ENCODE results near the gene NUDT6.

Gene NUDT6

DNA sequence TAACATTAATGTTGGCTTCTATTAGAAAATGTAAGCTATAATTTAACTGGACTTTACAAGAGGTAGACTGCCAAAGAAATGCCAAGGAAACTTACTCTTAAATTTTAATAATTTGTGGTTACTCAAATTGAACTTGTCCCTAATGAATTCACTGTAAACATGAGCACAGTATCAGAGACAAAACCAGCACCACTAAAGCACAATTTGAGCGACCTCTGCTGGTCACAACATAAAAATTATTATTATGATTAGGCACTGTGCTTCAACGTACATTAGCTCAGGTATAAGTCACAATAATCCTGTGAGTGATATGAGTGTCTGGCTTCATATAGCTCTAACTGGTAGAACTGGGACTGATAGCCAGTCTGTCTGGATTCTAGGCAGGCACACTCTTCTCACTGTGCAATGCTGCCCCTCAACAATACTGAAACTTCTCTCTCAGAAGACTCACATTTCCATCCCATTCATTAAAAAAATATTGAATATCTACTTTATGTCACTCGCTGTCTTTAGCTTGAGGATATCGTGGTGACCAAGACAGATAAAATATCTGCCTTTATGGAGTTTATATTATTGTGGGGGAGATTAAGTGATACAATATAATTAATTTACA, 8.0 kb downstream of the NUDT6 start:
- no peak for DNase-seq (ENCODE audit: low read depth, low spot score)

DNA sequence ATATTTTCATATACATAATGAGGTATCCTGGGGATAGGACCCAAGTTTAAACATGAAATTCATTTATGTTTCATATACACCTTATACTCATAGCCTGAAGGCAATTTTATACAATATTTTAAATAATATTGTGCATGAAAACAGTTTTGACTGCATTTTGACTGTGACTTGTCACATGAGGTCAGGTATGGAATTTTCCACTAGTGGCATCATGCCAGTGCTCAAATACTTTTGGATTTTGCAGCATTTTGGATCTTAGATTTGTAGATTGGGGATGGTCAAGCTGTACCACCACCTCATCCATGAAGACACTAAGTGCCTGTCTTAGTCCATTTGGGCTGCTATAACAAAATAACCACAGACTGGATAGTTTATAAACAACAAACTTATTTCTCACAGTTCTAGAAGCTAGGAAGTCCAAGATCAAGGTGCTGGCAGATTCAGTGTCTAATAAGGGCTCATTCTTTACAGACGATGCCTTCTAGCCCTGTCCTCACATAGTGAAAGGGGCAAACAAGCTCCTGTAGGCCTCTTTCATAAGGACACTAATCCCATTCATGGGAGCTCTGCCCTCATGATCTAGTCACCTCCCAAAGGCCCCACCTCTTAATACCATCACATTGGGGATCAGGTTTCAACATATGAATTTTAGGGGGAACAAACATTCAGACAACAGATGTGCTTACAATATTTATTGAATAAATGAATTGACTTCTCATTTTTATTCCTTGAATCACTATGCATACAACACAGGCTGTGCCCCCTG, 9.4 kb downstream of the NUDT6 start:
- no peak for DNase-seq (ENCODE audit: low read depth, low spot score)

DNA sequence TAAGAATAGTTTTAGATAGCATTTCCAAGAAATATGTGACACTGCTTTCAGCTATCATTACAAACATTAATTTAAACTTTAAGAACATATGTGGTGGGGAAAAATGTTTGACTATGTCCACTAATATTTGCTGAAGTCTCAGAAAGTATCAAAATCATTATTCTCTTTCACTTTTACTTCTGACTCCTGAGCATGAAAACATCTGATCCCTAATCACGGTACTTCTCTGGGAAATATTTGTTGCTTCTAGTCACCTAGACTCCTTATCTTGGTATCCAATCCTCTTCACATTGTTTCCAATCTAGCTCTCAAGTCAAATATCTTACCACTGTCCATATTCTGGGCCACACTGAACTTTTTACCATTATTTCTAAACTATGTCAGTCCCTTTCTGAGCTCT, 10.8 kb downstream of the NUDT6 start:
- no peak for DNase-seq (ENCODE audit: low read depth, low spot score)

DNA sequence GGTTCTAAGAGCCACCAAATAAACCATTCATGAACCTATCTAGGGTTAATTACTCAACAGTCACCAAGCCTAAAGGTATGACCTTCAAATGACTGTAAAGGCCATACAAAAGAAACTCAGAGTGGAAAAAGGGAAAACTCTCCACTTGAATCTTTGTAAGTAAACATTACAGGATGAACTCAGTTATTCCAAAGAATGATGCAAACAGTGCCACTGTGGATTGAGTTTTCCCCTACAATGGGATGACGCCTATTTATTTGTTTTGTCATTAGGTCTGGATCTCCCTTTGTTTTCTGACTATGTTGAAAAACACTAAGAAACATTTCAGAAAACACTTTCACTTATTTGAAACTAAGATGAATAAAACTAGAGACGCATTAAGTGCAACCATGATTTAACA, 12.7 kb downstream of the NUDT6 start:
- no peak for DNase-seq (ENCODE audit: low read depth, low spot score)

DNA sequence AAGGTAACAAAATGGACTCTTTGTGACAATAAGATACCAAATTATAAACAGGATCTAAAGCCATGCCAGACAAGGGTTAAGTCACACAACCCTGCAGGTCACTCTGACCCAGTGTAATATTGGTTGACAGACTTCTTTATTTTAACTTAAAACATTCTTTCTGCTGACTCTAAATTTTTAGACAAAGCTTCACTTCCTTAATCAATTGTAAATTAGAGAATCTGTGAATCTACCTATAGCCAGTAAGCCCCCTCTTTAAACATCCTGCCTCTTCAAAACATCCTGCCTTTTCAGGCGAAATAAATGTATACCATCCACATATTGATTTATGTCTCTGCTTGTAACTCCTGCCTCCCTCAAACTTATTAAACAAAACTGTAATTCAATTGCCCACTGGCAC, 14.2 kb downstream of the NUDT6 start:
- DNase-seq (ENCODE audit: low read depth, low spot score), result no peak

DNA sequence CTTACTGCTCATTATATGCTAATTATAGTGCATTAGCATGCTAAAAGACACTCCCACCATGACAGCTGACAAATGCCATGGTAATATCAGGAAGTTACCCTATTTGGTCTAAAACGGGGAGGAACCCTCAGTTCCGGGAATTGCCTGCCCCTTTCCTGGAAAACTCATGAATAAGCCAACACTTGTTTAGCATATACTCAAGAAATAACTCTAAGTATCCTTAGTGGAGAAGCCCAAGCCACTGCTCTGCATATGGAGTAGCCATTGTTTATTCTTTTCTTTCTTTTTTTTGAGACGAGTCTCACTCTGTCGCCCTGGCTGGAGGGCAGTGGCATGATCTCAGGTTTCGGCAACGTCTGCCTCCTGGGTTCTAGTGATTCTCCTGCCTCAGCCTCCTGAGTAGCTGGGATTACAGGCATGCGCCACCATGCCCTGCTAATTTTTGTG, 15.5 kb downstream of the NUDT6 start:
- no peak for DNase-seq (ENCODE audit: low read depth, low spot score)

DNA sequence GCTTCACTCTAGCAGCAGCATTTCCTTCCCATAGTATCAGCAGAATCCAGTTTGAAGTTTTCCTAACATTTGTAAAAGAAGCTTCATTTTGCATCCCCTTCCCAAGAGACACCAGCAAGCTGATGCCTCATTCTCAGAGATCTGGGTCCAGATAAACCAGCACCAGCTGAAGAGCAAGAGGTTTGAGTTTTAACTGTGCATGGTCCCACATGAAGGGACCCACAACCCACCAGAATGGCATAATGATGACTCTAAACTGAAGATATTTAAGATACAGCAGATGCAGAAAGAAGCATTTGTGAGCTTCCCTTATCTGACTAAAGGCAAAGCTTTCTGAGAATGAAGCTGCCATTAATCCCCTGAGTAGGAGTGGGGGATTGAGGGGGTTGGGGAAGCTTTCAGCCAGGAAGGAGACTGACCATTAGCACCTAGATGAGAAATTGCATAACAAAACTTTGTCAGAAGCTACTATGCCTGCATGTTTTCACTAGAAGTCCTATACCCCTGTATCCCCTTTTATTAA, 18.6 kb downstream of the NUDT6 start:
- no peak for DNase-seq (ENCODE audit: low read depth, low spot score)

DNA sequence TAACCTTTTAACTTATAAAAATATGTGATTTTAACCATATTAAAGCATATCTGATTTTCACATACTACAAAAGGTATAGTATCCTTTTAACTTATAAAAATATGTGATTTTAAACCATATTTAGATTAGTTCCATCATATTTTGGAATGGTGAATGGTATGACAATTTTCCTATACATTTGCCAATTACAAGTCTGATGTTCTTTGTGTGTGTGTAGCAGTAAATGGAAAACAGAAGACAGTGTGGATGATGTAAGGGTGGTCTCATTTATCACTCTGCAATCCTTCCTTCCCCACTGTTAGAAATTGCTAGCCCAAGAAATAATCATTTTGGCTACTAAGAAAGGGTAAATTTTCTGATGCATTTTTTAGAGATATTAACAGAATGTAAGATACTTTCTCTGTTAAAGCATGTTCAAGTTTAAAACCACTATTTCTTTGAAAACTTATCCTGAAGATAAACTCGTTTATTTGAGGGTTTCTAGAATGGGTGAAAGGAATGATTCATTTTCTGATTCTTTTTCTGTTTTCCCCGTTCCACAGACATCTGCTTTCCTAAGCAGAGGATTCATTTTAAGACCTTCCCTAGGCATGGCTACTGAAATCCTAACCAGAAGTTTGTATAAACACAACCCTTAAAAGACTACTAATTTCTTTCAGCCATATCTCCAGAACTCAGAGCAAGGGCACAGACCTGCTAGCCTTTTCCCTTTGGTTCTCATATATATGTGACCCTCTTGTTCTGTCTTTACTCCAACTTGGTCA, 21.0 kb downstream of the NUDT6 start:
- no peak for DNase-seq (ENCODE audit: low read depth, low spot score)

DNA sequence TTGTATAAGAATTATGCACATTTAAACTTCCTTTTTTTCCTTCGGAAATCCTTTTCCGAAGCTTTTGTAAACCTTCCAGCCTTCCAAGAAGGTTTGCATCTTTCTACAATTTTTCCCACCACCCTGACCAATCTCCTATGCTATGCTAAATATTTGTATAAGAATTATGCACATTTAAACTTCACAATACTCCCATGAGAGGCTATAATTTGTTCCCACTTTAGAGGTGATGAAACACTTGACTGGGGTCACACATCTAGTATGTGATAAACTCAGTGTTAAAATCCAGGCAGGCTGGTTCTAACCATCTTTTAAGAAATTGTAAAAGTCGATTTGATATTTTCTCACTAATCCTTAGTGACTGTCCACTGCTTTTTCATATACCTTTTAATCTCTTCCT, 22.1 kb downstream of the NUDT6 start:
- DNase-seq (ENCODE audit: low read depth, low spot score), result no peak

DNA sequence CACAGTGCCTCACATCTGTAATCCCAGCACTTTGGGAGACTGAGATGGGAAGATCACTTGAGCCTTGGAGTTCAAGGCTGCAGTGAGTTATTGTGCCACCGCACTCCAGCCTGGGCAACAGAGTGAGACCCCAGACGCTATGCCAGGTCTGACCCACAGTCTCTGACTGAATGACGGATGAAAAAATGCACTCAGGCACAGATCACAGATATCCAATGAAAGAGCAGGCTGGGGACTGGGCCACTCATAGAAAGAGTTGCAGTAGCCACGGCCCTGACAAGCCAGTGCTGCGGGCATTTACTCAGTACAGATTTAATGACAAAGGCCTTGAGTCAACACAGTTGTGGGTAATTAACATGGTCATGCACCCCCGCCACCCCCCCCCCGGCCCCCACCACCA, 22.7 kb downstream of the NUDT6 start:
- no peak for DNase-seq (ENCODE audit: low read depth, low spot score)

DNA sequence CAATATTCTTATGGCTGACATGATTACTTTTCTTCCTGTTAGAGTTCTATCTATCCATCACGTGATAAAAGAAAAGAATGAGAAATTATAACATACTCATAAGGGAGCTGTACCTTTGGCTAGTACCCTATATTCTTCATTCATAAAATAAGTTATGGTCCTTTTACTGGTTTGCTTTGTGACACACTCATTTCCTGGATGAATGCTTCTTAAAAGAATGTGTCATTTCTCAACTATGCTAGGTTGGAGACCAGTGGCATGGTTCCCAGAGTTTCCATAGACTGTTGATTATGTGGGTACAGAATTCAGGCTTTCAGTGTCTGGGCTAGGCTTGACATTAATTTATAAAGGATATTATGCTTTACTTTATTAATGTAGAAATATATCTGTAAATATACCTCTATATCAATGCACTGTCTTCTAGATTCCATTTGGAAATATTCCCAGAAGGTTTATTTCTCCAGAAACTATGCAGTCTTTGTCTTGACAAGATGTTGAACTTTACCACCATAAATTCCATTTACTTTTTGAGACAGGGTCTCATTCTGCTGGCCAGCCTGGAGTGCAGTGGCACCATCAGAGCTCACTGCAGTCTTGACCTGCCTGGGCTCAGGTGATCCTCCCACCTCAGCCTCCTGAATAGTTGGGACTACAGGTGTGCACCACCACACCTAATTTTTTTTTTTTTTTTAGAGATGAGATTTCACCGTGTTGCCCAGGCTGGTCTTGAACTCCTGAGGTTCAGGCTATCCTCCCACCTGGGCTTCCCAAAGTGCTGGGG, 23.8 kb downstream of the NUDT6 start:
- no peak for DNase-seq (ENCODE audit: low read depth, low spot score)

DNA sequence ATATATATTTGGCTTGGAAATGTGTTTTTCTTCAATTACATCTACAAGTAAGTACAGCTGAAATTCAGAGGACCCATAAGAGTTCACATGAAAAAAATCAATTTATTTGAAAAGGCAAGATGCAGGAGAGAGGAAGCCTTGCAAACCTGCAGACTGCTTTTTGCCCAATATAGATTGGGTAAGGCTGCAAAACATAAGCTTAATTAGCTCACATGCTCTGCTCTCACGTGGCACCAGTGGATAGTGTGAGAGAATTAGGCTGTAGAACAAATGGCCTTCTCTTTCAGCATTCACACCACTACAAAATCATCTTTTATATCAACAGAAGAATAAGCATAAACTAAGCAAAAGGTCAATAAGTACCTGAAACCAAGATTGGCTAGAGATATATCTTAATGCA, 26.1 kb downstream of the NUDT6 start:
- DNase-seq (ENCODE audit: low read depth, low spot score), result no peak

DNA sequence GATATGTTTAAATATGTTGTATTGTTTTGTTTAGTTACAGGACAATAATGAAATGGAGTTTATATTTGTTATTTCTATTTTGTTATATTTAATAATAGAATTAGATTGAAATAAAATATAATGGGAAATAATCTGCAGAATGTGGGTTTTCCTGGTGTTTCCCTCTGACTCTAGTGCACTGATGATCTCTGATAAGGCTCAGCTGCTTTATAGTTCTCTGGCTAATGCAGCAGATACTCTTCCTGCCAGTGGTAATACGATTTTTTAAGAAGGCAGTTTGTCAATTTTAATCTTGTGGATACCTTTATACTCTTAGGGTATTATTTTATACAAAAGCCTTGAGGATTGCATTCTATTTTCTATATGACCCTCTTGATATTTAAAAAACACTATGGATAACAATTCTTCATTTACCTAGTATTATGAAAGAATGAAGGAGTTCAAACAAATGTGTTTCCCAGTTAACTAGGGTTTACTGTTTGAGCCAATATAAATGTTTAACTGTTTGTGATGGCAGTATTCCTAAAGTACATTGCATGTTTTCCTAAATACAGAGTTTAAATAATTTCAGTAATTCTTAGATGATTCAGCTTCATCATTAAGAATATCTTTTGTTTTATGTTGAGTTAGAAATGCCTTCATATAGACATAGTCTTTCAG, 26.9 kb downstream of the NUDT6 start:
- no peak for DNase-seq (ENCODE audit: low read depth, low spot score)

DNA sequence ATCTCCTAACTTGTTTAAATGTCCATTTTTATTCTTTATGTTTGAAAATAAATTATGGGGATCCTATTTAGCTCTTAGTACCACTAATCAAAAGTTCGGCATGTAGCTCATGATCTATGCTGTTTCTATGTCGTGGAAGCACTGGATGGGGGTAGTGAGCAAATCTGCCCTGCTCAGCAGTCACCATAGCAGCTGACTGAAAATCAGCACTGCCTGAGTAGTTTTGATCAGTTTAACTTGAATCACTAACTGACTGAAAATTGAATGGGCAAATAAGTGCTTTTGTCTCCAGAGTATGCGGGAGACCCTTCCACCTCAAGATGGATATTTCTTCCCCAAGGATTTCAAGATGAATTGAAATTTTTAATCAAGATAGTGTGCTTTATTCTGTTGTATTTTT, 27.6 kb downstream of the NUDT6 start:
- no peak for DNase-seq (ENCODE audit: low read depth, low spot score)

DNA sequence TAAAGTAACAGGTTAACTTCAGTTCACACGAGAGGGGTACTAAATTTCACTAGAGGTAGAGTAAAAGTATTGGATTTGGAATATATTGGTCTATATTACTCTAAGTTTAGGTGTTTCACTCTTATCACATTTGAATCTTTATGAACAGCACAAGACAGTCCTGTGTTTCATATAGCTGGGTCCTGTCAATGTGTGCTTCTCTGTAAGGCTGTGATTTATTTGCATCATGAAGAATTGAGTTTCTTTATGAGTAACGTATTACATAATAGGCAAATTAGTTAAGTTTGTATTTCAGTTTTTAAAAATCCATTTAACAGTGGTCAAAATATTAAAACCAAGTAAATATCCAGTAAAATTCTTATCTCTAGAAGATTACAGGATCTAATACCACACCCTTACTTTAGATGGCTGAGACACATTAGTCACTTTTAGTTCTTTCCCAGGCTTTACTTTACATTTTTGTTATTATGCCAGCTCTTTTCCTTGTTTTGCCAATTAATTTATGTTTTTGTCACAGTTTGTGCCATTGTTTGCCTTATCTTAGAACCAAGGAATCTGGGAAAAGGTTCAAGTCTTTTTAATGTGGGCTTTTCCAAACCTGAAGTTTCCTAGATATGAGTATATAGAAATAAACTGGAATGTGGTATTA, 32.1 kb downstream of the NUDT6 start:
- no peak for DNase-seq (ENCODE audit: low read depth, low spot score)

DNA sequence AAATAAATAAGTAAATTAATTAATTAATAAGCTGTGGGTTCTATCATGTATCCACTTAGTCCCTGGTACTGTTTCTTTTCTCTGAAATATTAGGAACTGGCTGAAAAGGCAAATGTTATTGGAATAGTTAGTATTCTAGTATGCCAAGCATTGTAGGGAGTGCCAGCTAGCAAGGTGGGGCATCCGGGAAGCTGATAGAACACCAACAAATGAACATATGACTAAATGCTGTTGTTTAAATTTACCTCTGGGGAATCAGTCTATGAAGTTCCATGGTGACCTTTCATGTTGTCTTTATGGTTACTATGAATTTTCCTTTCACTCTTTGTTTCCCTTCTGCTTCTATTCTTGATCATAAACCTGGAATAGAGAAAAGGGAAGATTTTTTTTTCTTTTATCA, 32.7 kb downstream of the NUDT6 start:
- no peak for DNase-seq (ENCODE audit: low read depth, low spot score)

DNA sequence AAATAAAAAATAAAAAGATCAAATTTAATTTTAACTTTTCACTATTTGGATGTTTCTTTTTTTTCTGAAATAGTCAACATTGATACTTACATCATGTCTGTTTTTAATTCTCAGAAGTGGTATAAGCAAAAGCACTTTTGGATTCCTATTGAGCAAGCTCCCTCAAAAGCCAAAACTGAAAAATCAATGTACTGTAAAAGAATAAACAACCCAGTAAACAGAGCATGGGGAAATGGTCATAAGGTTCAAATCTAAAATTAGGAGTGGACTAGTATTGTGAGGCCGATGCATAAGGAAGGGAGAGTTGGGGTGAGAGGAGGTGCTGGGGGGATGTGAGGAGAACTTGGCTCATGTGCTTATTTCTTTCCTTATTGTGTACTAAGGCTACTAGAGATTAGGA, 37.9 kb downstream of the NUDT6 start:
- no peak for DNase-seq (ENCODE audit: low read depth, low spot score)

DNA sequence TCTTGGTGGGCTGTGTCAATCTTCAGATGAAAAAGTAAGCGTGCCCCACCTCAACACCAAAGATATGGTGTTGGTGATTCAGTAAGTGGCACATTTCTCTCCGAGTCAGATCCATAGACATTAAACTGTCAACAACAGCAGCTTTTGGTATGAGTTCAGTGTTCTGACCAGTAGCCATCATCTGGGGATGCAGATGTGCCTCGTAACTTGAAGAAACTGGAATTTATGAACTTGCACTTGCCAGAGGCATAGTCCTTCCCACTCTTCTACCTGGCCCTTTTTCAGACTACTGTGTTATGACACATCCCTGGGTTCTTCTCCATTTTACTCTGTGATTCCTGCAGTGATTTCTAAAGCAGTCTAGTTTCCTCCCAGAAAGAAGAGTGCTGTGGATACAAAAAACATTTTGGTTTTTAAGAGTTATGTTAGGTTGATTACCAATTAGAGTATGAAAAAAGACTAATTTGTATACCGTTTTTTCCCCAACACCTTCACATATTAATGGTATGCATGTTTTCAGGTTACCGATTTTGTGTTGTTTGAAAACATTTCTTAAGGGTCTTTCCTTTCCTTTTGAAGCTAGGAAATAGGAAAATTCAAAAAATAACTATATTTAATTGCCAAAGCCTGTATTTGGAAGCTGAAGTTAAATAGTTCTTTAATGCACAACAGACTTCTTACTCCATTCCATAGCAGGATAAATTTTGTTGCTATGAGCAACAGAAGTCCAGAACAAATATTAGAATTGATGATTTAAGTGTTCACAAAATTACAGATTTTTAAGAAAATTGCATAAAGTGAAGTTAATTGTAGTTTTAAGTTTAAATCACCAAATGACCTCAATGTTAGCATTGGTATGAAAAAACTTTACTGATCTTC, 39.3 kb downstream of the NUDT6 start:
- DNase-seq (ENCODE audit: low read depth, low spot score), result no peak

DNA sequence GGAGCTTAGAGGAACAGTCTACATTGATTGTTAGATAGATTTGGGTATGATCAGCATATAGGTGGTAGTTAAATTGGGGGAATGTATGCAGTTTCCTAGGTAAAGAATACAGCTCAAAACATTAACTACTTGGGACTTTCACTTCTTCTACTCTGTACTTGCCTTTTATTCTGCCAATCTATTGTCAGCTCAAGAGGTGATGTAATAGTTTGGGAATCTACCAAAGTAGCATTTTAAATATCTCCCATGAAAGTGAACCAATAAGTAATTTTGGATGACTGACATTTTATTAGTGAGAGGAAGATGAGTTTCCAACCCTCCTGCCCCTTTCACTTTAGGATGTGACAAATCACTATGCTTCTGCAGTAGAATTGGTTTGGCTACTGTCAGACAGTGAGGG, 43.4 kb downstream of the NUDT6 start:
- no peak for DNase-seq (ENCODE audit: low read depth, low spot score)

DNA sequence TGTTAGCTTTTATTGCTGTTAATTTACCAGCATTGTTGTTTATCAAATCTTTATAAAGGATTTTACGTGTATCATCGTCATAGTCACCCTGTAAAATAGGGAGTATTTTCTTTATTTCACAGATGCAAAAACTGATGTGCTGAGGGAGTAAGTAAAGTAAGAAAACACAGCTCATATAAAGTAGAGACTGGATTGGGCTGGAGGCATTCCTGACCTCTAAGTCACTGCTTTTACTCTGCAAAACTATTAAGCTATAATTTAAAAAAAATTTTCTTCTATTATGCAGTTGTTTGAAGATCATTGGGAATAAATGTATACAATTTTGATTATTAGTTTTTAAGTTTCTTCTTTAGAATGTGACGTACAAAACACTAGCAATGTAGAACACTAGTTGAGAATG, 45.9 kb downstream of the NUDT6 start:
- no peak for DNase-seq (ENCODE audit: low read depth, low spot score)
